HepG2 (cell line): ENCODE data around the gene EEFSEC. TPM values are rescaled to one million over a fixed set of nuclear protein-coding genes. Genes with fewer than 3 reads are reported as not detected.

Experiments
- FOXJ3 ChIP-seq: sonication (generic); formaldehyde crosslinking; IDR thresholded peaks from 2 replicates; pipeline ENCODE4 v1.4.0; 2020; ENCODE audit warnings: missing genetic modification reagents, mild to moderate bottlenecking, borderline replicate concordance
- HCFC1 ChIP-seq: fragments of 150-350 bp; IDR thresholded peaks from 2 replicates; pipeline ENCODE4 v1.6.1; 2014; ENCODE audit warnings: low read depth, low read length
- HIVEP1 ChIP-seq: sonication (generic); formaldehyde crosslinking; IDR thresholded peaks from 2 replicates; pipeline ENCODE4 v1.4.0; 2020; ENCODE audit warnings: mild to moderate bottlenecking, missing genetic modification reagents
- HOXA5 ChIP-seq: sonication (generic); formaldehyde crosslinking; IDR thresholded peaks from 2 replicates; pipeline ENCODE4 v1.4.0; 2020; ENCODE audit warnings: missing genetic modification reagents
- REPIN1 ChIP-seq: sonication (generic); formaldehyde crosslinking; IDR thresholded peaks from 2 replicates; pipeline ENCODE4 v1.8.0; 2022; ENCODE audit warnings: missing genetic modification reagents, low read depth, mild to moderate bottlenecking, borderline replicate concordance
- SOX13 ChIP-seq, 3 experiments: fragments of 450-650 bp in 1 of 3; sonication (generic) in 1 of 3; formaldehyde crosslinking in 1 of 3; IDR thresholded peaks in 2 of 3; conservative IDR thresholded peaks in 1 of 3; 2 replicates each; pipeline versions ENCODE4 v1.5.0 to v1.6.1; 2016 to 2020; ENCODE audit warnings: antibody characterized with exemption in 1 of 3, mild to moderate bottlenecking in 1 of 3, missing compliant biosample characterization in 1 of 3, missing genetic modification reagents in 1 of 3, moderate library complexity in 1 of 3
- SP140L ChIP-seq: sonication (generic); formaldehyde crosslinking; IDR thresholded peaks from 2 replicates; pipeline ENCODE4 v1.4.0; 2020; ENCODE audit warnings: missing genetic modification reagents, borderline replicate concordance
- SRF ChIP-seq: IDR thresholded peaks from 2 replicates; pipeline ENCODE4 v1.6.1; 2011; ENCODE audit warnings: mild to moderate bottlenecking, low read depth, low read length, moderate library complexity
- SRSF1 ChIP-seq: fragments of 200-400 bp; formaldehyde crosslinking; optimal IDR thresholded peaks from 2 replicates; pipeline ENCODE3; 2017; ENCODE audit warnings: mild to moderate bottlenecking, low read depth, low read length, moderate library complexity
- SSRP1 ChIP-seq: IDR thresholded peaks from 2 replicates; pipeline ENCODE4 v1.6.1; 2016; ENCODE audit warnings: control low read depth
- TARDBP ChIP-seq: sonication (generic); formaldehyde crosslinking; IDR thresholded peaks from 2 replicates; pipeline ENCODE4 v1.8.0; 2022; ENCODE audit warnings: mild to moderate bottlenecking, missing genetic modification reagents
- ZFP1 ChIP-seq: IDR thresholded peaks from 2 replicates; pipeline ENCODE4 v1.6.1; 2016
- ZMYM2 ChIP-seq: sonication (generic); formaldehyde crosslinking; IDR thresholded peaks from 2 replicates; pipeline ENCODE4 v1.8.0; 2022; ENCODE audit warnings: mild to moderate bottlenecking, missing genetic modification reagents
- ZNF136 ChIP-seq: sonication (generic); formaldehyde crosslinking; IDR thresholded peaks from 2 replicates; pipeline ENCODE4 v1.8.1; 2022; ENCODE audit warnings: low read depth, mild to moderate bottlenecking, moderate library complexity, missing genetic modification reagents
- ZNF879 ChIP-seq: sonication (generic); formaldehyde crosslinking; IDR thresholded peaks from 2 replicates; pipeline ENCODE4 v1.8.1; 2023; ENCODE audit warnings: missing genetic modification reagents
- polyA plus RNA-seq, 8 experiments: library from polyadenylated mRNA; depleted of rRNA in 3 of 8; stranded (reverse) in 7 of 8; unstranded in 1 of 8; fragments of >200 nt; fragmentation: Illumina TruSeq in 4 of 8; extraction: Trizol in 4 of 8; gene quantifications; 2 replicates each; pipeline versions ENCODE4 v1.2.1 to v1.2.3, GENCODE V29; 2011 to 2016; ENCODE audit warnings: low read depth in 4 of 8, missing spikeins in 1 of 8, mixed read lengths in 1 of 8; ENCODE audit not compliant: insufficient read depth in 1 of 8
- total RNA-seq, 5 experiments: library from RNA; depleted of rRNA; stranded (reverse); fragments of >200 nt; fragmentation: Illumina TruSeq; extraction: Trizol; gene quantifications; 2 replicates each; pipeline ENCODE4 v1.2.3, GENCODE V29; 2016; ENCODE audit warnings: low read depth in 1 of 5
- TF ChIP-seq, protein P1 (sequence below): sonication (generic); formaldehyde crosslinking; IDR thresholded peaks from 2 replicates; pipeline ENCODE4 v1.5.0; 2020; ENCODE audit warnings: mild to moderate bottlenecking, missing genetic modification reagents
- TF ChIP-seq, protein P2 (sequence below): IDR thresholded peaks from 2 replicates; pipeline ENCODE4 v1.6.1; 2016; ENCODE audit warnings: missing compliant biosample characterization, missing genetic modification reagents, borderline replicate concordance
- TF ChIP-seq, protein P3 (sequence below): sonication (generic); formaldehyde crosslinking; IDR thresholded peaks from 2 replicates; pipeline ENCODE4 v1.8.1; 2023; ENCODE audit warnings: mild to moderate bottlenecking, missing genetic modification reagents
- TF ChIP-seq, protein P4 (sequence below): IDR thresholded peaks from 2 replicates; pipeline ENCODE4 v1.6.1; 2018; ENCODE audit warnings: missing genetic modification reagents, mild to moderate bottlenecking, missing compliant biosample characterization
- TF ChIP-seq, protein P5 (sequence below): sonication (generic); formaldehyde crosslinking; IDR thresholded peaks from 2 replicates; pipeline ENCODE4 v1.8.0; 2022; ENCODE audit warnings: mild to moderate bottlenecking, missing genetic modification reagents, moderate library complexity
- TF ChIP-seq, protein P6 (sequence below): sonication (generic); formaldehyde crosslinking; conservative IDR thresholded peaks from 2 replicates; pipeline ENCODE4 v1.4.0; 2020; ENCODE audit warnings: missing genetic modification reagents

Gene EEFSEC
- total and polyA plus RNA-seq, 2 of the 13 experiments (the other 11 are each of a cell fraction or from before 2014, with no cell fraction given) = 6.4 to 24.2 TPM

DNA sequence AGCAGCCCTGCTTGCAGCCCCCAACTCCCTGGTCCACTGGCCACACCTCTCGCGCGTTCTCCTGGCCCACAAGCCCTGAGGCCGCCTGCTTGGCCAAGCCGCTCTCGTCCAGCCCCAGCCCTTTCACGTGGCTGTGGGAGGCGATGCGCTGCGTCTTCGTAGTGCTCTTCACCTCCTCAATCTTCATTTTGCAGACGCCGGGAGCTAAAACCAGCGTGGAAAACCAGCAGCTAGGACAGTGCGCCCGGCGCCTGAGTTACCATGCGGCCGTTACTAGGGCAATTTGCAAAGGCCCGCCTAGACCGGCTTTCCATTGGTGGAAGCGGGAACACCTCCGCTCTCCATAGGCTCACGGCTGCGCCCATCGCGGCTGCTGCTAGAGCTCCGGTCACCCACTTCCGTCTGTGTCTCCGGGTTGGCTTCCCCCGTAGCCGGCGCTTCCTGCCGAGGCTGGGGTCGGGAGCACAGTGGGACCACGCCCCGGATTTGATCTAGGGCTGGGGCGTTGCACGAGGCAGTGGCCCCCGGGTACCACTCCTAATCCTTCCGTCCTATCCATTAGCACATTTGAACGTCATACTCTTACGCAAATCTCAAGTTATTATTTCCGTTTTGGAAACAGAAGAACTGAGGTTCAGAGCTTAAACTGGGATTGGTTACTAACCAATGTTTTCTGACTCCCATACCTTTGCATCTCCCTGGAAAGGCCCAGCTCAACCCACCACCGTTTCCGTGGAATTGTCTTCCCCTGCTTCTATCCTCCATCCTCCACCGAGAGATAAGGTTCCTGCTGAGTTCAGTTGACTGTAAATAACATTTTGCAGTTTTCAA lies 29.5 kb upstream of the EEFSEC start, which contains the start of gene RUVBL1 (continued):
- TF ChIP-seq, protein P1, sequence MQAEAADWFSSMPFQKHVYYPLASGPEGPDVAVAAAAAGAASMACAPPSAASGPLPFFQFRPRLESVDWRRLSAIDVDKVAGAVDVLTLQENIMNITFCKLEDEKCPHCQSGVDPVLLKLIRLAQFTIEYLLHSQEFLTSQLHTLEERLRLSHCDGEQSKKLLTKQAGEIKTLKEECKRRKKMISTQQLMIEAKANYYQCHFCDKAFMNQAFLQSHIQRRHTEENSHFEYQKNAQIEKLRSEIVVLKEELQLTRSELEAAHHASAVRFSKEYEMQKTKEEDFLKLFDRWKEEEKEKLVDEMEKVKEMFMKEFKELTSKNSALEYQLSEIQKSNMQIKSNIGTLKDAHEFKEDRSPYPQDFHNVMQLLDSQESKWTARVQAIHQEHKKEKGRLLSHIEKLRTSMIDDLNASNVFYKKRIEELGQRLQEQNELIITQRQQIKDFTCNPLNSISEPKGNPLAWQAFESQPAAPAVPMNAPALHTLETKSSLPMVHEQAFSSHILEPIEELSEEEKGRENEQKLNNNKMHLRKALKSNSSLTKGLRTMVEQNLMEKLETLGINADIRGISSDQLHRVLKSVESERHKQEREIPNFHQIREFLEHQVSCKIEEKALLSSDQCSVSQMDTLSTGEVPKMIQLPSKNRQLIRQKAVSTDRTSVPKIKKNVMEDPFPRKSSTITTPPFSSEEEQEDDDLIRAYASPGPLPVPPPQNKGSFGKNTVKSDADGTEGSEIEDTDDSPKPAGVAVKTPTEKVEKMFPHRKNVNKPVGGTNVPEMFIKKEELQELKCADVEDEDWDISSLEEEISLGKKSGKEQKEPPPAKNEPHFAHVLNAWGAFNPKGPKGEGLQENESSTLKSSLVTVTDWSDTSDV (CRISPR knock-in tag) = no peak
- peak; percentile 73; the same call in 1 of the 2 replicates for TF ChIP-seq HCFC1
- no peak for TF ChIP-seq SRF
- no peak for TF ChIP-seq ZNF879 (CRISPR knock-in tag)
- peak; percentile 24; the same call in 1 of the 2 replicates for TF ChIP-seq ZFP1
- TF ChIP-seq HIVEP1 (CRISPR knock-in tag) = peak; percentile 72; the same call in 1 of the 2 replicates
- no peak; the same call in 1 of the 2 replicates for TF ChIP-seq SSRP1
- TF ChIP-seq SP140L (CRISPR knock-in tag) = no peak
- TF ChIP-seq, protein P2, sequence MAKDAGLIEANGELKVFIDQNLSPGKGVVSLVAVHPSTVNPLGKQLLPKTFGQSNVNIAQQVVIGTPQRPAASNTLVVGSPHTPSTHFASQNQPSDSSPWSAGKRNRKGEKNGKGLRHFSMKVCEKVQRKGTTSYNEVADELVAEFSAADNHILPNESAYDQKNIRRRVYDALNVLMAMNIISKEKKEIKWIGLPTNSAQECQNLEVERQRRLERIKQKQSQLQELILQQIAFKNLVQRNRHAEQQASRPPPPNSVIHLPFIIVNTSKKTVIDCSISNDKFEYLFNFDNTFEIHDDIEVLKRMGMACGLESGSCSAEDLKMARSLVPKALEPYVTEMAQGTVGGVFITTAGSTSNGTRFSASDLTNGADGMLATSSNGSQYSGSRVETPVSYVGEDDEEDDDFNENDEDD (CRISPR knock-in tag) = peak; percentile 45; the same call in 1 of the 2 replicates
- peak; percentile 54; the same call in 1 of the 2 replicates for TF ChIP-seq REPIN1 (CRISPR knock-in tag)
- TF ChIP-seq SRSF1 = peak; percentile 84
- TF ChIP-seq HOXA5 (CRISPR knock-in tag) = peak; percentile 91
- TF ChIP-seq, protein P3, sequence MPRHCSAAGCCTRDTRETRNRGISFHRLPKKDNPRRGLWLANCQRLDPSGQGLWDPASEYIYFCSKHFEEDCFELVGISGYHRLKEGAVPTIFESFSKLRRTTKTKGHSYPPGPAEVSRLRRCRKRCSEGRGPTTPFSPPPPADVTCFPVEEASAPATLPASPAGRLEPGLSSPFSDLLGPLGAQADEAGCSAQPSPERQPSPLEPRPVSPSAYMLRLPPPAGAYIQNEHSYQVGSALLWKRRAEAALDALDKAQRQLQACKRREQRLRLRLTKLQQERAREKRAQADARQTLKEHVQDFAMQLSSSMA = 0 out of 2 replicates have a peak, but pooled peaks have one; percentile 67
- TF ChIP-seq SOX13 (IDR thresholded peaks at IDR 0.05) = no peak
- TF ChIP-seq SOX13 (CRISPR knock-in tag; conservative IDR thresholded peaks at IDR 0.05 in 1 of 2, IDR thresholded peaks at IDR 0.05 in 1 of 2) = peak in 1 of 2 experiments; percentile 39; a peak in 1 of 4 replicates
- peak; percentile 48; the same call in 1 of the 2 replicates for TF ChIP-seq ZMYM2
- no peak for TF ChIP-seq ZNF136 (CRISPR knock-in tag)
- TF ChIP-seq, protein P4, sequence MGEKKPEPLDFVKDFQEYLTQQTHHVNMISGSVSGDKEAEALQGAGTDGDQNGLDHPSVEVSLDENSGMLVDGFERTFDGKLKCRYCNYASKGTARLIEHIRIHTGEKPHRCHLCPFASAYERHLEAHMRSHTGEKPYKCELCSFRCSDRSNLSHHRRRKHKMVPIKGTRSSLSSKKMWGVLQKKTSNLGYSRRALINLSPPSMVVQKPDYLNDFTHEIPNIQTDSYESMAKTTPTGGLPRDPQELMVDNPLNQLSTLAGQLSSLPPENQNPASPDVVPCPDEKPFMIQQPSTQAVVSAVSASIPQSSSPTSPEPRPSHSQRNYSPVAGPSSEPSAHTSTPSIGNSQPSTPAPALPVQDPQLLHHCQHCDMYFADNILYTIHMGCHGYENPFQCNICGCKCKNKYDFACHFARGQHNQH (CRISPR knock-in tag) = peak; percentile 92
- TF ChIP-seq TARDBP (CRISPR knock-in tag) = peak; percentile 75
- TF ChIP-seq, protein P5, sequence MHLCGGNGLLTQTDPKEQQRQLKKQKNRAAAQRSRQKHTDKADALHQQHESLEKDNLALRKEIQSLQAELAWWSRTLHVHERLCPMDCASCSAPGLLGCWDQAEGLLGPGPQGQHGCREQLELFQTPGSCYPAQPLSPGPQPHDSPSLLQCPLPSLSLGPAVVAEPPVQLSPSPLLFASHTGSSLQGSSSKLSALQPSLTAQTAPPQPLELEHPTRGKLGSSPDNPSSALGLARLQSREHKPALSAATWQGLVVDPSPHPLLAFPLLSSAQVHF = no peak
- peak; percentile 60; the same call in 1 of the 2 replicates for TF ChIP-seq FOXJ3
- TF ChIP-seq, protein P6, sequence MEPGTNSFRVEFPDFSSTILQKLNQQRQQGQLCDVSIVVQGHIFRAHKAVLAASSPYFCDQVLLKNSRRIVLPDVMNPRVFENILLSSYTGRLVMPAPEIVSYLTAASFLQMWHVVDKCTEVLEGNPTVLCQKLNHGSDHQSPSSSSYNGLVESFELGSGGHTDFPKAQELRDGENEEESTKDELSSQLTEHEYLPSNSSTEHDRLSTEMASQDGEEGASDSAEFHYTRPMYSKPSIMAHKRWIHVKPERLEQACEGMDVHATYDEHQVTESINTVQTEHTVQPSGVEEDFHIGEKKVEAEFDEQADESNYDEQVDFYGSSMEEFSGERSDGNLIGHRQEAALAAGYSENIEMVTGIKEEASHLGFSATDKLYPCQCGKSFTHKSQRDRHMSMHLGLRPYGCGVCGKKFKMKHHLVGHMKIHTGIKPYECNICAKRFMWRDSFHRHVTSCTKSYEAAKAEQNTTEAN (CRISPR knock-in tag) = no peak
